Fibroblast of lung (primary cell): ENCODE results near the gene STARD9. TPM values are rescaled to one million over a fixed set of nuclear protein-coding genes. Genes with fewer than 3 reads are reported as not detected.

Source experiments
- DNase-seq, 2 donors: peaks; one replicate each; pipeline versions ENCODE4 v3.0.0 to v3.0.0-alpha.2; 2010; ENCODE audit warnings: low read depth in 2 of 2
- H2AFZ ChIP-seq: 2 replicates; pipeline ENCODE4 v1.5.1; 2012; ENCODE audit warnings: low read length, control low read depth, inconsistent platforms
- H3K27ac ChIP-seq: 2 replicates; pipeline ENCODE4 v1.5.1; 2011; ENCODE audit warnings: low read length, control low read depth; ENCODE audit not compliant: insufficient read depth
- H3K27me3 ChIP-seq: 2 replicates; pipeline ENCODE4 v1.5.1; 2011; ENCODE audit warnings: mild to moderate bottlenecking, low read length; ENCODE audit not compliant: control insufficient read depth, insufficient read depth
- H3K36me3 ChIP-seq: 2 replicates; pipeline ENCODE4 v1.5.1; 2011; ENCODE audit warnings: low read length; ENCODE audit not compliant: control insufficient read depth, insufficient read depth
- H3K4me1 ChIP-seq: 2 replicates; pipeline ENCODE4 v1.5.1; 2011; ENCODE audit warnings: low read length; ENCODE audit not compliant: control insufficient read depth, insufficient read depth; ENCODE audit errors: extremely low read depth
- H3K4me2 ChIP-seq: 2 replicates; pipeline ENCODE4 v1.5.1; 2011; ENCODE audit warnings: low read length, control low read depth; ENCODE audit not compliant: insufficient read depth; ENCODE audit errors: extremely low read depth
- H3K4me3 ChIP-seq, 4 experiments: fragments of 200-600 bp in 1 of 4; sonication (generic) in 1 of 4; replicated peaks in 1 of 4; 2 replicates each; pipeline ENCODE4 v1.5.1; 2011 to 2016; ENCODE audit warnings: low read length in 4 of 4, low read depth in 3 of 4, mild to moderate bottlenecking in 3 of 4, control low read depth in 2 of 4, inconsistent platforms in 1 of 4, mixed read lengths in 1 of 4; ENCODE audit not compliant: insufficient read depth in 1 of 4; ENCODE audit errors: control extremely low read depth in 1 of 4
- H3K79me2 ChIP-seq: 2 replicates; pipeline ENCODE4 v1.5.1; 2012; ENCODE audit warnings: mild to moderate bottlenecking, low read length, inconsistent platforms; ENCODE audit not compliant: control insufficient read depth, insufficient read depth
- H3K9ac ChIP-seq: 2 replicates; pipeline ENCODE4 v1.5.1; 2011; ENCODE audit warnings: mild to moderate bottlenecking, low read length, control low read depth; ENCODE audit not compliant: insufficient read depth
- H3K9me3 ChIP-seq: 2 replicates; pipeline ENCODE4 v1.5.1; 2012; ENCODE audit warnings: low read depth, low read length; ENCODE audit not compliant: control insufficient read depth, insufficient read depth
- H4K20me1 ChIP-seq: 2 replicates; pipeline ENCODE4 v1.5.1; 2011; ENCODE audit warnings: low read length; ENCODE audit not compliant: control insufficient read depth, insufficient read depth; ENCODE audit errors: extremely low read depth
- CTCF ChIP-seq, 2 donors: IDR thresholded peaks in 1 of 2; conservative IDR thresholded peaks in 1 of 2; 1 replicate in 1 of 2; 2 replicates in 1 of 2; pipeline ENCODE4 v1.5.1; 2011 to 2012; ENCODE audit warnings: low read length in 2 of 2, control low read depth in 1 of 2, inconsistent platforms in 1 of 2, low read depth in 1 of 2, mild to moderate bottlenecking in 1 of 2
- EZH2 ChIP-seq: IDR thresholded peaks from 2 replicates; pipeline ENCODE4 v1.5.1; 2012; ENCODE audit warnings: low read length, control low read depth, mild to moderate bottlenecking; ENCODE audit errors: missing control alignments
- polyA plus RNA-seq, 2 donors: library from polyadenylated mRNA; depleted of rRNA in 1 of 2; stranded (reverse) in 1 of 2; unstranded in 1 of 2; fragments of >200 nt; gene quantifications; 2 replicates each; pipeline ENCODE4 v1.2.1, GENCODE V29; 2011 to 2012; ENCODE audit warnings: missing spikeins in 1 of 2
- total RNA-seq: library from RNA; depleted of rRNA; stranded (reverse); fragments of >200 nt; gene quantifications from 2 replicates; pipeline ENCODE4 v1.2.1, GENCODE V29; 2014

The STARD9 gene
- total and polyA plus RNA-seq, 2 donors (not counting 1 experiment from before 2014, with no cell fraction given) = 2.5 to 8.3 TPM

GRCh38 chr15:42694398-42694797, 119.0 kb downstream of the STARD9 start:
- Histone ChIP-seq H3K4me2 (no peak overlapping the region), H3K27me3 (no peaks in the 10 kb centered on the region), H3K36me3 (peaks cover 4% of the 10 kb centered on the region), H2AFZ (no peak overlapping the region), H3K27ac (no peak overlapping the region), H3K79me2 (no peaks in the 10 kb centered on the region), H3K9ac (no peak overlapping the region), H4K20me1 (no peaks in the 10 kb centered on the region), H3K4me1 (no peaks in the 10 kb centered on the region), H3K4me3 (no peak overlapping the region), H3K9me3 (no peaks in the 10 kb centered on the region)
- TF ChIP-seq EZH2 (no peak), CTCF (conservative IDR thresholded peaks at IDR 0.05 in 1 of 2, IDR thresholded peaks at IDR 0.05 in 1 of 2; ENCODE audit: low read depth in 1 of 2, low read length in 2 of 2) (no peak)
- no peak for DNase-seq

GRCh38 chr15:42695527-42696071, 120.2 kb downstream of the STARD9 start:
- H3K9ac ChIP-seq = no peak overlapping the region
- peaks cover 4% of the 10 kb centered on the region for H3K36me3 ChIP-seq
- DNase-seq = no peak
- TF ChIP-seq EZH2 (no peak), CTCF (conservative IDR thresholded peaks at IDR 0.05 in 1 of 2, IDR thresholded peaks at IDR 0.05 in 1 of 2; ENCODE audit: low read depth in 1 of 2, low read length in 2 of 2) (no peak)
- no peaks in the 10 kb centered on the region for H3K9me3 ChIP-seq
- no peaks in the 10 kb centered on the region for H4K20me1 ChIP-seq
- H2AFZ ChIP-seq = no peak overlapping the region
- no peaks in the 10 kb centered on the region for H3K79me2 ChIP-seq
- H3K4me3 ChIP-seq = no peak overlapping the region
- no peak overlapping the region for H3K27ac ChIP-seq
- H3K4me2 ChIP-seq = no peak overlapping the region
- no peaks in the 10 kb centered on the region for H3K4me1 ChIP-seq
- H3K27me3 ChIP-seq = no peaks in the 10 kb centered on the region

GRCh38 chr15:42696626-42697025, 121.2 kb downstream of the STARD9 start:
- no peak overlapping the region for H3K9ac ChIP-seq
- H3K4me3 ChIP-seq = no peak overlapping the region
- H3K4me1 ChIP-seq = no peaks in the 10 kb centered on the region
- H3K36me3 ChIP-seq = peaks cover 4% of the 10 kb centered on the region
- H3K27ac ChIP-seq = no peak overlapping the region
- no peak overlapping the region for H2AFZ ChIP-seq
- H4K20me1 ChIP-seq = no peaks in the 10 kb centered on the region
- no peak overlapping the region for H3K4me2 ChIP-seq
- no peak for TF ChIP-seq EZH2
- no peak for TF ChIP-seq CTCF (conservative IDR thresholded peaks at IDR 0.05 in 1 of 2, IDR thresholded peaks at IDR 0.05 in 1 of 2; ENCODE audit: low read depth in 1 of 2, low read length in 2 of 2)
- no peak for DNase-seq
- no peaks in the 10 kb centered on the region for H3K27me3 ChIP-seq
- no peaks in the 10 kb centered on the region for H3K79me2 ChIP-seq
- no peaks in the 10 kb centered on the region for H3K9me3 ChIP-seq
